Measurements from ENCODE around the gene SLC4A4.

DNA sequence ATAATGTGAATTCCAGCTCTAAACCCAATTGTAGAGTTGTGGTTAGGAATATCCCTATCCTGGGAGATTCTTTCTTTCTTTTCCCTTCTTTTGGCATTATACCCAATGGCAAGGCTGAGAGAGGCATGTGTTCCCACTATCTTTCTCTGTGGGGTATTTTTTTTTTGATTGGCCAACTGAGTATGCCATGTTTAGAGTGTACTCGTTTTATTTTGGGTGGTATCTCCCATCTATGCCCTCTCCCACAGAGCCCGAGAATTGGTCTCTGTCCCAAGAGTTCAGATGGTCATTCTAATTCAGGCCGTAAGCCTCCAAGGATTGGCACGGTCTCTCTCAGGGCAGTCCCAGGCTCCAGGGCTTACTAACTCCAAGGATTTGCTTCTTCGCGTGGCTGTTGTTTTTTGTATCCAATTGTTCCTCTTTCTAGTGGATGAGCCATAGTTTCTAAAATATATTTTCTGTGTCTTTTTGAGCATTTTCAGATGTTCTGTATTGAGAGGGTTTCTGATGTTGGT is 198.8 kb downstream of the SLC4A4 start:
- TF ChIP-seq CTCF (IDR thresholded peaks at IDR 0.05; ENCODE audit: low read length) = no peak
- no peak for TF ChIP-seq EZH2 (IDR thresholded peaks at IDR 0.05; ENCODE audit: borderline replicate concordance, low read length)
